ENCODE results near the gene LAMA3. TPM values are rescaled to one million over a fixed set of nuclear protein-coding genes. Genes with fewer than 3 reads are reported as not detected.

The LAMA3 gene
- total and polyA plus RNA-seq, 2 donors (not counting 3 experiments of a cell fraction or from before 2014, with no cell fraction given), result 2.6 to 12.3 TPM

DNA sequence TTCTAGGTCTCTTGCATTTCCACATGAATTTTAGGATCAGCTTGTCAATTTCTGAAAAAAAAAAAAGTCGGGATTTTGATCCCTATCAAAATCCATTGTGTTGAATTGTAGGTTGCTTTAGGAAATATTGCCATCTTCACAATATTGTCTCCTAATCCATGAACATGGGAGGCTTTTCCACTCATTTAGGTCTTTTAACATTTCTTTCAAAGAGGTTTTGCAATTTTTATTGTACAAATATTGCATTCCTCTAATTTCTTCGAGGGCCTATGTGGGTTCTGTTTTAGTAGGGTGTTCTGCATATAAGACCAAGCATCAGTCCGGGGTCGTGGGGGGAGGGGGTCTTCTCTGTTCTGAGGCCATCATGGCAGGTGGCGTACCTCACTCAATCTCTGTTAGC is 725 bp upstream of the LAMA3 start:
- dilution Hi-C loops (cut with MboI; ENCODE audit: extremely low pct_ligation_motif_present, low sequenced_read_pairs) (no loop called here), intact Hi-C loops (cut with micrococcal nuclease) (loop anchor here (5.0 kb wide), 2 partner anchors 41 to 61 kb away; no protein-coding TSS in a partner anchor)
- CTCF ChIA-PET, result interaction anchor here (1.0 to 2.0 kb wide), 6 partner anchors 12 to 66 kb away, joined by 3 to 9 read pairs (median 3); no protein-coding TSS in a partner anchor
- peak overlapping the region; percentile 87 for H2AFZ ChIP-seq (ENCODE audit: low read depth, low read length)
- peak overlapping the region; percentile 69 for H3K4me2 ChIP-seq (ENCODE audit: insufficient read depth, low read length)
- no peak overlapping the region for H3K27ac ChIP-seq (ENCODE audit: insufficient read depth, low read depth, low read length)
- H3K9ac ChIP-seq (replicated peaks; ENCODE audit: extremely low read depth, insufficient read depth, low read length), result no peak overlapping the region
- H3K4me3 ChIP-seq (replicated peaks in 1 of 3; ENCODE audit: insufficient read depth in 1 of 3, low read depth in 1 of 3, low read length in 3 of 3), result no peak overlapping the region
- H3K36me3 ChIP-seq (ENCODE audit: control insufficient read depth in 2 of 2, extremely low read depth in 1 of 2, insufficient read depth in 2 of 2, low read length in 2 of 2), result no peaks in the 10 kb centered on the region
- peaks cover 1 to 4% of the 10 kb centered on the region in 2 experiments for H3K27me3 ChIP-seq (ENCODE audit: control insufficient read depth in 2 of 2, insufficient read depth in 2 of 2, low read length in 2 of 2)
- no TSS peak for BruUV-seq (replicated peaks)
- no peaks in the 10 kb centered on the region for H3K79me2 ChIP-seq (ENCODE audit: control insufficient read depth, insufficient read depth, low read length)
- no peaks in the 10 kb centered on the region for H3K9me3 ChIP-seq (replicated peaks; ENCODE audit: control insufficient read depth, insufficient read depth, low read length)
- FAIRE-seq (no peak), DNase-seq (ENCODE audit: low read depth, low spot score) (no peak)
- TF ChIP-seq MYC (IDR thresholded peaks at IDR 0.05; ENCODE audit: low read depth, low read length) (no peak), EZH2 (IDR thresholded peaks at IDR 0.05; ENCODE audit: borderline replicate concordance, low read depth, low read length, severe bottlenecking) (no peak)
- H4K20me1 ChIP-seq (replicated peaks; ENCODE audit: control insufficient read depth, extremely low read depth, insufficient read depth, low read length), result no peaks in the 10 kb centered on the region
- POLR2A ChIA-PET, result no interaction called here
- peaks cover 13% of the 10 kb centered on the region for H3K4me1 ChIP-seq (ENCODE audit: control insufficient read depth, extremely low read depth, insufficient read depth, low read length)
- H3K9me1 ChIP-seq (replicated peaks; ENCODE audit: control insufficient read depth, extremely low read depth, insufficient read depth, low read length), result no peaks in the 10 kb centered on the region

DNA sequence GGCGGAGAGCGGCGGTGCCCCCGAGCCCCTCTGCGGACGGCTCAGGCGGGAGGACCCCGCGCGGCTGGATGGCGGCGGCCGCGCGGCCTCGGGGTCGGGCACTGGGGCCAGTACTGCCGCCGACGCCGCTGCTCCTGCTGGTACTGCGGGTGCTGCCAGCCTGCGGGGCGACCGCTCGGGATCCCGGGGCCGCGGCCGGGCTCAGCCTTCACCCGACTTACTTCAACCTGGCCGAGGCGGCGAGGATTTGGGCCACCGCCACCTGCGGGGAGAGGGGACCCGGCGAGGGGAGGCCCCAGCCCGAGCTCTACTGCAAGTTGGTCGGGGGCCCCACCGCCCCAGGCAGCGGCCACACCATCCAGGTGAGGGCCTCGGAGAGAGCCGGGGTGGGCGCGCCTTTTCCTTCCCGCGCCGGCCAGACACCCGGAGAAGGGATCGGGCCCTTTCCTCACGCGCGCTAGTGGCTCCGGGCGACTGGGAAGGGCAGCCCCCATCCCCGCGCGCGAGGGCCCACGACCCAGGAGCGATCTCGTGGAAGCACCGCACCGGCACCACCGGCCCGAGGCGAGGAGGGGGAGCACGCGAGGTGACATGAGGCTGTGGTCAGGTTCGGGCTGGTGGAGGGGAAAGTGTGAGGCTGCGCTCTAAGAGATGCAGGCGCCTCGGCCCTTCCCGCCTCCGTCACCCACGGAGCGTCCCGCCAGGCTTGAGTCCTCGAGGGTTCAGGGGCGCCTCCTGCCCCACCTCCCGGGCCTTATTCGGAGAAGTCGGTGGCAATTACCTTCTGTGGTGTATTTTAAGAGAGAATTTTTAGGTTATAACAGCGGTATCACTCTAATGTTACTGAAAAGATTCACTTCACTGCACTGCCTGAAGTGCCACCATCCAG is 607 bp downstream of the LAMA3 start:
- BruUV-seq (replicated peaks), result no TSS peak
- Histone ChIP-seq H4K20me1 (replicated peaks; ENCODE audit: control insufficient read depth, extremely low read depth, insufficient read depth, low read length) (no peaks in the 10 kb centered on the region), H2AFZ (ENCODE audit: low read depth, low read length) (peak overlapping the region; percentile 87), H3K9me3 (replicated peaks; ENCODE audit: control insufficient read depth, insufficient read depth, low read length) (no peaks in the 10 kb centered on the region), H3K27ac (ENCODE audit: insufficient read depth, low read depth, low read length) (no peak overlapping the region), H3K27me3 (ENCODE audit: control insufficient read depth in 2 of 2, insufficient read depth in 2 of 2, low read length in 2 of 2) (no peaks in the 10 kb centered on the region), H3K4me2 (ENCODE audit: insufficient read depth, low read length) (peak overlapping the region; percentile 69), H3K9me1 (replicated peaks; ENCODE audit: control insufficient read depth, extremely low read depth, insufficient read depth, low read length) (no peaks in the 10 kb centered on the region), H3K4me1 (ENCODE audit: control insufficient read depth, extremely low read depth, insufficient read depth, low read length) (peaks cover 18% of the 10 kb centered on the region), H3K36me3 (ENCODE audit: control insufficient read depth in 2 of 2, extremely low read depth in 1 of 2, insufficient read depth in 2 of 2, low read length in 2 of 2) (no peaks in the 10 kb centered on the region), H3K4me3 (replicated peaks in 1 of 3; ENCODE audit: insufficient read depth in 1 of 3, low read depth in 1 of 3, low read length in 3 of 3) (peak overlapping the region; percentile 36 to 76 (median 50)), H3K9ac (replicated peaks; ENCODE audit: extremely low read depth, insufficient read depth, low read length) (peak overlapping the region; percentile 47), H3K79me2 (ENCODE audit: control insufficient read depth, insufficient read depth, low read length) (no peaks in the 10 kb centered on the region)
- CTCF ChIA-PET, result interaction anchor here (0.7 to 1.5 kb wide), 3 partner anchors 11 to 68 kb away, joined by 3 to 13 read pairs (median 3); partner anchors contain the start of gene ANKRD29
- POLR2A ChIA-PET, result no interaction called here
- dilution Hi-C loops (cut with MboI; ENCODE audit: extremely low pct_ligation_motif_present, low sequenced_read_pairs) (no loop called here), intact Hi-C loops (cut with micrococcal nuclease) (loop anchor here (5.0 kb wide), 2 partner anchors 43 to 63 kb away; no protein-coding TSS in a partner anchor)
- TF ChIP-seq, protein P1, sequence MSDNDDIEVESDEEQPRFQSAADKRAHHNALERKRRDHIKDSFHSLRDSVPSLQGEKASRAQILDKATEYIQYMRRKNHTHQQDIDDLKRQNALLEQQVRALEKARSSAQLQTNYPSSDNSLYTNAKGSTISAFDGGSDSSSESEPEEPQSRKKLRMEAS (IDR thresholded peaks at IDR 0.05; ENCODE audit: insufficient read depth, insufficient read length), result no peak
- TF ChIP-seq EZH2 (IDR thresholded peaks at IDR 0.05; ENCODE audit: borderline replicate concordance, low read depth, low read length, severe bottlenecking) (no peak), FOS (IDR thresholded peaks at IDR 0.05; ENCODE audit: borderline replicate concordance, insufficient read depth, low read length) (peak; percentile 2), CTCF (IDR thresholded peaks at IDR 0.05; ENCODE audit: extremely low read depth in 1 of 2, insufficient read depth in 1 of 2, low read depth in 1 of 2, low read length in 2 of 2) (no peak), MYC (IDR thresholded peaks at IDR 0.05; ENCODE audit: low read depth, low read length) (no peak)
- DNase-seq (ENCODE audit: low read depth, low spot score), result peak; percentile 12
- FAIRE-seq, result peak; percentile 31

Measured in endothelial cell of umbilical vein (primary cell).